ENCODE data around the gene ACR.

Gene ACR

GRCh38 chr22:50737728-50738648 is at the start of gene ACR:
Gene ACR (plus strand): TSS chr22:50738204. CDS start chr22:50738236, 32 bp downstream.
- no peak for DNase-seq
- no peak for ATAC-seq

DNA sequence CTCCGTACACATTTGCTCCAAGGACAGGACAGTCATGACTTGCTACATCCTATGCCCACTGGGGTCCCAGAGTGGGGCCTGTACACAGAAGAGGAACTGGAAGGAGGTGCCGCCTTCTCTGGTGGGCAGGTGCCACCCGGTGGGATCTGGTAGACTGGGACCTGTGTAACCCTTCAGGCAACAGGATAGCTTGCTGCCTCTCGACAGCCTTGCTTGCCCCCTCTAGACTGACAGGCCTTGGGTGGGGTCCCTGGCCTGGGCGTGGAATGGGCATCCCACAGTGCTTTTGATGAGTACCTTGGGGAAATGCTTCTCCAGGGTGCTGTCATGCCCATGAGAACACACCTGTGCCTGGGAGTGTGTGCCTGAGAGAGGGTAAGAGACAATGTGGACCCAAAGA is 49.6 kb upstream of the ACR start:
- DNase-seq (no peak), ATAC-seq (no peak)

- ATAC-seq (no peak), DNase-seq (peak; percentile 43)
These were observed 46.5 kb upstream of the ACR start for GRCh38 chr22:50691521-50691920.

GRCh38 chr22:50693462-50693861 is 44.5 kb upstream of the ACR start:
- ATAC-seq: no peak
- DNase-seq: no peak

DNA sequence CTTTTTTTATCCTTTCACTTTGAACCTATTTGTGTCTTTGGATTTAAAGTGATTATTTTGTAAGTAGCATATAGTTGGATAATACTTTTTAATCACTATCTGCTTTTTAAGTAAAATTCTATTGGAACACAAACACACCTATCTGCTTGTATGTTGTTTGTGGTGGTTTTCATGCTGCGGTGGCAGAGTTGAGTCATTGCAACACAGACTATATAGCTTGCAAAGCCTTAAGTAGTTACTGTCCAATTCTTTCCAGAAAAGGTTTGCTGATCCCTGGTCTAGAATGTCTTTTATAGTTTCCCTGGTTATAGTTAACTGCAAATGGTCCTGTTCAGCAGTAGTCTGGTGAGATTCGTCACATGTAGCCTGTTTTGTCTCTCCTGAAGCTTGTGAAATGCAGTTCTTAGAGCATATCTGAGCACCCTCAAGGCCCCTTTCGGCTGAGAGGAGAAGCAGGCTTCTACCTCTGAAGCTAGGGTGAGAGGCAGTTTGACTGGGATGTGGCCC is 43.9 kb upstream of the ACR start:
- DNase-seq (no peak), ATAC-seq (no peak)

DNA sequence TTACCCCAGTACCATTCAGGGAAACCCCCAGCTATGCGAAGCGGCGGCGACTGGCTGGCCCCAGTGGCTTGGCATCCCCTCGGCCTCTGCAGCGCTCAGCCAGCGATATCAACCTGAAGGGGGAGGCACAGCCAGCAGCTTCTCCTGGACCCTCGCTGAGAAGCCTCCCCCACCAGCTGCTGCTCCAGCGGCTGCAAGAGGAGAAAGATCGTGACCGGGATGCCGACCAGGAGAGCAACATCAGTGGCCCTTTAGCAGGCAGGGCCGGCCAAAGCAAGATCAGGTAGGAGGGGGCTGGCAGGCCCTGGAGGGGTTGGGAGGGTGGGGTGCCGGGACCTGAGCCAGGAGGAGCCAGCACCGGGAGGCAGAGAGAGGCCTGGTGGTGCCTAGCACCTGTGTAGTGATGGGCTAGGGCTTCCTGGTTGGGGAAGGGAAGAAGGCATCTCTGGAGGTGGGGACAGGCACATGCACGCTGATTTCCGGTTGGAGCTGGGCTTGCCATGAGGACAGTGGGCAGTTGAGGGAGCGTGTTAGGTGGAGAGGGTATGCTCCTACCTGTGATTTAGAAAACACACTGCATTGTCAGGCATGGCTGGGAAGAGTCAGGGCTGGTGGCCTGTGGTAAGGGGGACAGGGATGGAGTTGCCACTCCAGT is 43.1 kb upstream of the ACR start:
- ATAC-seq (no peak), DNase-seq (no peak)

DNA sequence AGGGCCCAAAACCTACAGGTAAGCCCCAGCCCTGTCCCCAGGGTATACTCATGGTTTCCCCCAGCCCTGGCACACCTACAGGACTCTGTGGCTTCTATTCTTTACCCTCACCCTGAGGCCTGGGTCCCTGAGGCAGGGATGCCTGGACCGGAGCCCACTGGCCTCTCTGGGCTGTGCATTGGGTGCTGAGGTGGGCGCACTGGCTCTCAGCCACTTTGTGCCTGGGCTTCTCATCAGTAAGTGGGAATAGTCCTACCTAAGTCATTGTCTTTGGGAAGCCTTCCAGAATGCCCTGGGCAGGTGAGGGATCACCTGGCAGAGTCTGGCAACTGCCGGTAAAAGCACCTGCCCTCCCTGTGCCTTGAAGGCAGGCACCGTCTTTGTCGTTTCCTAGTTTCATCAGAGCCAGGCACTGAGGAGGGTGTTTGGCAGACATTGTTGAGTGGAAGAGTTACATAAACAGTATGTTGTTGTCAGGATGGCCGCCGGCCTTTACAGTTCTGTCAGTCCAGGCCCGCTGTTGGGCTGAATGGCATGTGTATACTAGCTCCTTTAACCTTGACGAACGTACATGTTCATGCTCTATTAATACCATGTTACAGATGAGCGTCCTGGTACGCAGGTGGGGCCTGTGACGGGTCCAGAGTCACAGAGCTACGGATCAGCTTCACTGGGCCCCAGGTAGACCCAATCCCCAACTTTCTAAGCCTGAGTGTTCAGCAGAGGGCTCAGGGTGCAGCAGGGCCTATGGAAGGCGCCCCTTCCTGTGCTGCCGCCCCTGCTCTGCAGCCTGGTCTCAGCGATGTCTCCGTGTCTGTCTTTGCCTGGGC is 42.4 kb upstream of the ACR start:
- no peak for ATAC-seq

GRCh38 chr22:50696251-50696798 is 41.7 kb upstream of the ACR start:
- DNase-seq (no peak), ATAC-seq (no peak)

More for the DNA sequence above, 42.4 kb upstream of the ACR start:
- no peak for DNase-seq

GRCh38 chr22:50696799-50697561 is 41.0 kb upstream of the ACR start:
- DNase-seq (no peak), ATAC-seq (no peak)

- DNase-seq (no peak), ATAC-seq (no peak)
These were observed 40.1 kb upstream of the ACR start for GRCh38 chr22:50697667-50698506.

GRCh38 chr22:50698546-50698945 is 39.5 kb upstream of the ACR start:
- no peak for DNase-seq
- no peak for ATAC-seq

- DNase-seq: no peak
- ATAC-seq: no peak
These were observed 38.8 kb upstream of the ACR start for GRCh38 chr22:50699001-50699755.

GRCh38 chr22:50699756-50700386 is 38.1 kb upstream of the ACR start:
- no peak for DNase-seq
- ATAC-seq: no peak

GRCh38 chr22:50700387-50701075 is 37.5 kb upstream of the ACR start:
- no peak for ATAC-seq

GRCh38 chr22:50701076-50701419 is 37.0 kb upstream of the ACR start:
- no peak for ATAC-seq
- DNase-seq: no peak

More at GRCh38 chr22:50700387-50701075, 37.5 kb upstream of the ACR start:
- DNase-seq: no peak

DNA sequence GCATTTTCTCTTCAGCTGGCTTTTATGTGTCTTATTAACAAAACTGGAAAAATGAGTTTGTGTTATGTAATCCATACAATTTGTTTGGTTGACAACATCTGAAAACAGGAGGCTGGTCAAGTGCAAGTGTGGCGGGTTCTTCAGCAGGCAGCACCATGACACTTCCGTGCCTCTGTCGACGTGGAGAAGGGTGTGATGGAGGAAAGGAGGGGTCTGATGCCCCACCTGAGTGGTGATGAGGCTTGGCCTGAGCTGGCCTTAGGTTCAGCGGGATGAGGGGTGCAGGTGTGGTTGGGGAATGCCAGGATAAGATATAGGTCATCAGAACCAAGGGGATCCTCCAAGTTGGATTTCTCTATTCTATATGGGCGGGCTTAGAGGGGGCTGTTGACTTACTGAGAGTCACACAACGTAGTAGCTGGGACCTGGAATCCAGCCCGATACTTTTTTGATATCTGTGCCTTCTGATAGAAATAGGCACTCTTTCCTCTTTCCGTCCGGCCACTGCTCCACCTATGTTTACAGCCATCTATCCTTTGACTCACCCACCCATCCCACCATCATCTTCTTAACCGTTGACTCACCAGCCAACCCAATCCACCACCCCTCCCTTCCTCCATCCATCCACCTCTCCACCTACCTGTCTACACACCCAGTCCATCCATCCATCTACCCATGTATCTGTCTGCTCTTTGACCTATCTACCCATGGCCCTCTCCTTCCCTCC is 36.4 kb upstream of the ACR start:
- no peak for DNase-seq
- no peak for ATAC-seq

GRCh38 chr22:50702261-50702671 is 35.7 kb upstream of the ACR start:
- no peak for DNase-seq
- ATAC-seq: peak; percentile 28
